ENCODE measurements around the gene AZIN2.

- TF ChIP-seq CTCF (IDR thresholded peaks at IDR 0.05; ENCODE audit: insufficient read depth, low read length, poor library complexity, severe bottlenecking), result no peak
- TF ChIP-seq EZH2phosphoT487 (conservative IDR thresholded peaks at IDR 0.05; ENCODE audit: low read length), result no peak
Measured at GRCh38 chr1:33165809-33166208, 84.9 kb downstream of the AZIN2 start.

All from SU-DHL-6 (cell line).